SK-N-SH treated with all-trans-retinoic acid at 6 μM for 48 hours (cell line): ENCODE data around the gene UVSSA.

Source experiments
- ATAC-seq: fragments of 200-7000 bp; cut with Tn5 transposase; 3 replicates; pipeline ENCODE4 v1.9.1; 2020; ENCODE audit warnings: mild to moderate bottlenecking, moderate library complexity
- ARNTL ChIP-seq: fragments of 450-650 bp; formaldehyde crosslinking; IDR thresholded peaks from 2 replicates; pipeline ENCODE4 v1.5.0; 2020; ENCODE audit warnings: low read depth, mild to moderate bottlenecking, moderate library complexity, borderline replicate concordance
- CREB5 ChIP-seq: fragments of 250-450 bp; sonication (Bioruptor Pico); IDR thresholded peaks from 2 replicates; pipeline ENCODE4 v1.5.1; 2020; ENCODE audit warnings: low read depth, mild to moderate bottlenecking, moderate library complexity
- ESRRG ChIP-seq: fragments of 250-450 bp; sonication (Bioruptor Pico); IDR thresholded peaks from 2 replicates; pipeline ENCODE4 v1.6.1; 2021; ENCODE audit warnings: mild to moderate bottlenecking
- GLIS3 ChIP-seq: fragments of 250-450 bp; sonication (Bioruptor Pico); IDR thresholded peaks from 2 replicates; pipeline ENCODE4 v1.5.0; 2020; ENCODE audit warnings: mild to moderate bottlenecking, moderate library complexity
- ISL1 ChIP-seq: fragments of 250-450 bp; sonication (Bioruptor Pico); IDR thresholded peaks from 2 replicates; pipeline ENCODE4 v2.1.2; 2022; ENCODE audit warnings: mild to moderate bottlenecking, moderate library complexity
- PATZ1 ChIP-seq: fragments of 250-450 bp; sonication (Bioruptor Pico); IDR thresholded peaks from 2 replicates; pipeline ENCODE4 v1.8.0; 2020; ENCODE audit warnings: mild to moderate bottlenecking, moderate library complexity, borderline replicate concordance
- PPARA ChIP-seq: fragments of 250-450 bp; sonication (Bioruptor Pico); IDR thresholded peaks from 2 replicates; pipeline ENCODE4 v1.5.0; 2020; ENCODE audit warnings: mild to moderate bottlenecking, borderline replicate concordance
- RARB ChIP-seq: fragments of 250-450 bp; sonication (Bioruptor Pico); IDR thresholded peaks from 2 replicates; pipeline ENCODE4 v1.8.0; 2021; ENCODE audit warnings: mild to moderate bottlenecking, moderate library complexity
- SNAI2 ChIP-seq: fragments of 250-450 bp; sonication (Bioruptor Pico); IDR thresholded peaks from 2 replicates; pipeline ENCODE4 v1.5.0; 2020; ENCODE audit warnings: mild to moderate bottlenecking, moderate library complexity
- TCF4 ChIP-seq: fragments of 250-450 bp; sonication (Bioruptor Pico); IDR thresholded peaks from 2 replicates; pipeline ENCODE4 v1.8.0; 2021; ENCODE audit warnings: mild to moderate bottlenecking, moderate library complexity, borderline replicate concordance
- TSHZ2 ChIP-seq: fragments of 250-450 bp; sonication (Bioruptor Pico); IDR thresholded peaks from 2 replicates; pipeline ENCODE4 v1.5.0; 2020; ENCODE audit warnings: mild to moderate bottlenecking, moderate library complexity
- ZFP30 ChIP-seq: fragments of 450-650 bp; formaldehyde crosslinking; IDR thresholded peaks from 2 replicates; pipeline ENCODE4 v1.5.0; 2022; ENCODE audit warnings: mild to moderate bottlenecking, moderate library complexity
- ZNF565 ChIP-seq: fragments of 450-650 bp; formaldehyde crosslinking; conservative IDR thresholded peaks from 2 replicates; pipeline ENCODE4 v1.5.0; 2020; ENCODE audit warnings: low read depth, mild to moderate bottlenecking, moderate library complexity
- TF ChIP-seq, protein P1 (sequence below): fragments of 250-450 bp; sonication (Bioruptor Pico); IDR thresholded peaks from 2 replicates; pipeline ENCODE4 v1.8.0; 2021; ENCODE audit warnings: low read depth, mild to moderate bottlenecking, moderate library complexity, borderline replicate concordance

UVSSA gene

GRCh38 chr4:1353186-1354055 lies 6.4 kb downstream of the UVSSA start:
- no peak for TF ChIP-seq ZFP30 (CRISPR knock-in tag)
- no peak for TF ChIP-seq PPARA (CRISPR knock-in tag)
- TF ChIP-seq SNAI2 (CRISPR knock-in tag): no peak
- TF ChIP-seq ARNTL (CRISPR knock-in tag): no peak
- no peak for TF ChIP-seq PATZ1
- no peak for TF ChIP-seq GLIS3
- no peak for TF ChIP-seq ZNF565 (CRISPR knock-in tag)
- no peak for TF ChIP-seq TSHZ2 (CRISPR knock-in tag)
- TF ChIP-seq ISL1 (CRISPR knock-in tag): no peak
- no peak for TF ChIP-seq ESRRG (CRISPR knock-in tag)
- TF ChIP-seq CREB5 (CRISPR knock-in tag): no peak
- TF ChIP-seq RARB (CRISPR knock-in tag): no peak
- TF ChIP-seq, all 23 proteins: peak for 0
- no peak for ATAC-seq

GRCh38 chr4:1354136-1354982 lies 7.4 kb downstream of the UVSSA start:
- ATAC-seq: no peak

More at GRCh38 chr4:1354136-1354982, 7.4 kb downstream of the UVSSA start:
- TF ChIP-seq ZFP30 (CRISPR knock-in tag): no peak
- TF ChIP-seq ISL1 (CRISPR knock-in tag): no peak
- no peak for TF ChIP-seq TCF4 (CRISPR knock-in tag)
- TF ChIP-seq, protein P1, sequence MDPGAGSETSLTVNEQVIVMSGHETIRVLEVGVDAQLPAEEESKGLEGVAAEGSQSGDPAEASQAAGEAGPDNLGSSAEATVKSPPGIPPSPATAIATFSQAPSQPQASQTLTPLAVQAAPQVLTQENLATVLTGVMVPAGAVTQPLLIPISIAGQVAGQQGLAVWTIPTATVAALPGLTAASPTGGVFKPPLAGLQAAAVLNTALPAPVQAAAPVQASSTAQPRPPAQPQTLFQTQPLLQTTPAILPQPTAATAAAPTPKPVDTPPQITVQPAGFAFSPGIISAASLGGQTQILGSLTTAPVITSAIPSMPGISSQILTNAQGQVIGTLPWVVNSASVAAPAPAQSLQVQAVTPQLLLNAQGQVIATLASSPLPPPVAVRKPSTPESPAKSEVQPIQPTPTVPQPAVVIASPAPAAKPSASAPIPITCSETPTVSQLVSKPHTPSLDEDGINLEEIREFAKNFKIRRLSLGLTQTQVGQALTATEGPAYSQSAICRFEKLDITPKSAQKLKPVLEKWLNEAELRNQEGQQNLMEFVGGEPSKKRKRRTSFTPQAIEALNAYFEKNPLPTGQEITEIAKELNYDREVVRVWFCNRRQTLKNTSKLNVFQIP (CRISPR knock-in tag): no peak
- TF ChIP-seq TSHZ2 (CRISPR knock-in tag): no peak
